NOMO-1 treated with DMSO at 0.1 percent for 48 hours (cell line): Measurements from ENCODE around the gene ORAI1.
"Not testable (repeated sequence)": the region's sequence is repeated elsewhere in the genome, so short reads cannot be mapped to it uniquely, and the experiment has no call there.

Source experiments
- DNase-seq: peaks from one replicate; lab custom pipeline; 2025; ENCODE audit not compliant: unreplicated experiment; lab: John Stamatoyannopoulos, UW

ORAI1 gene

GRCh38 chr12:121648458-121649028, 22.2 kb downstream of the ORAI1 start:
- no peak for DNase-seq

- DNase-seq, result peak; percentile 48
Measured at GRCh38 chr12:121649322-121649721, 23.0 kb downstream of the ORAI1 start.

- DNase-seq, result peak; percentile 95
Measured at GRCh38 chr12:121649819-121650353, 23.6 kb downstream of the ORAI1 start.

- DNase-seq, result no peak
Measured at GRCh38 chr12:121651320-121651719, 25.0 kb downstream of the ORAI1 start.

GRCh38 chr12:121652767-121653497, 26.6 kb downstream of the ORAI1 start:
- DNase-seq, result no peak

- no peak for DNase-seq
Measured at GRCh38 chr12:121653999-121654398, 27.7 kb downstream of the ORAI1 start.

- no peak for DNase-seq
Measured at GRCh38 chr12:121656122-121656521, 29.8 kb downstream of the ORAI1 start.

- no peak for DNase-seq
Measured at GRCh38 chr12:121657305-121658008, 31.1 kb downstream of the ORAI1 start.

- DNase-seq, result not testable (repeated sequence)
Measured at GRCh38 chr12:121661353-121662105, 35.2 kb downstream of the ORAI1 start.

GRCh38 chr12:121663610-121663929, 37.2 kb downstream of the ORAI1 start:
- no peak for DNase-seq

GRCh38 chr12:121666829-121667228, 40.5 kb downstream of the ORAI1 start:
- DNase-seq, result not testable (repeated sequence)

- DNase-seq, result peak; percentile 8
Measured at GRCh38 chr12:121668750-121669520, 42.6 kb downstream of the ORAI1 start.

- DNase-seq, result no peak
Measured at GRCh38 chr12:121669521-121669900, 43.2 kb downstream of the ORAI1 start, which contains the start of gene MORN3. Gene MORN3, minus strand, starts transcription at chr12:121669654. Its CDS starts 171 bp downstream, at chr12:121669483.

- DNase-seq, result no peak
Measured at GRCh38 chr12:121673013-121673511, 46.7 kb downstream of the ORAI1 start.

- DNase-seq, result no peak
Measured at GRCh38 chr12:121676190-121676589, 49.9 kb downstream of the ORAI1 start.

GRCh38 chr12:121678305-121678704, 52.0 kb downstream of the ORAI1 start:
- no peak for DNase-seq

GRCh38 chr12:121678716-121679300, 52.5 kb downstream of the ORAI1 start:
- DNase-seq, result no peak

GRCh38 chr12:121679661-121680197, 53.4 kb downstream of the ORAI1 start:
- not testable (repeated sequence) for DNase-seq

- no peak for DNase-seq
Measured at GRCh38 chr12:121688966-121689365, 62.6 kb downstream of the ORAI1 start.

- no peak for DNase-seq
Measured at GRCh38 chr12:121689430-121689829, 63.1 kb downstream of the ORAI1 start.
